Activated T-cell treated with anti-CD3 and anti-CD28 coated beads for 24 hours (primary cell): ENCODE results near the gene CTDSPL2.
"Not testable (repeated sequence)": the region's sequence is repeated elsewhere in the genome, so short reads cannot be mapped to it uniquely, and the experiment has no call there.

Experiments
- DNase-seq: peaks from one replicate; pipeline ENCODE4 v3.0.0-alpha.2; 2020; ENCODE audit warnings: low read depth

Gene CTDSPL2

GRCh38 chr15:44426975-44427755 is at the start of gene CTDSPL2:
Gene CTDSPL2 (plus strand): TSS chr15:44427629. CDS start chr15:44459015, 31,386 bp downstream.
- DNase-seq = peak; percentile 92

- no peak for DNase-seq
Observed at GRCh38 chr15:44381236-44381635, 46.2 kb upstream of the CTDSPL2 start.

GRCh38 chr15:44385344-44385942 is 42.0 kb upstream of the CTDSPL2 start:
- DNase-seq = no peak

GRCh38 chr15:44394062-44394461 is 33.4 kb upstream of the CTDSPL2 start:
- DNase-seq = no peak

- no peak for DNase-seq
Observed at GRCh38 chr15:44394562-44394961, 32.9 kb upstream of the CTDSPL2 start.

GRCh38 chr15:44397869-44398268 is 29.6 kb upstream of the CTDSPL2 start:
- no peak for DNase-seq

GRCh38 chr15:44414001-44414400 is 13.4 kb upstream of the CTDSPL2 start:
- DNase-seq = no peak

- no peak for DNase-seq
Observed at GRCh38 chr15:44427756-44428724, 611 bp downstream of the CTDSPL2 start.

GRCh38 chr15:44435893-44436667 is 8.7 kb downstream of the CTDSPL2 start:
- no peak for DNase-seq

- no peak for DNase-seq
Observed at GRCh38 chr15:44438402-44438801, 11.0 kb downstream of the CTDSPL2 start.

- no peak for DNase-seq
Observed at GRCh38 chr15:44441095-44441501, 13.7 kb downstream of the CTDSPL2 start.

- DNase-seq = no peak
Observed at GRCh38 chr15:44443515-44443914, 16.1 kb downstream of the CTDSPL2 start.

GRCh38 chr15:44447772-44448376 is 20.4 kb downstream of the CTDSPL2 start:
- DNase-seq = no peak

- no peak for DNase-seq
Observed at GRCh38 chr15:44450172-44450571, 22.7 kb downstream of the CTDSPL2 start.

GRCh38 chr15:44453578-44454283 is 26.3 kb downstream of the CTDSPL2 start:
- not testable (repeated sequence) for DNase-seq

- DNase-seq = no peak
Observed at GRCh38 chr15:44458429-44458828, 31.0 kb downstream of the CTDSPL2 start.

- no peak for DNase-seq
Observed at GRCh38 chr15:44468709-44469385, 41.4 kb downstream of the CTDSPL2 start.

GRCh38 chr15:44471885-44472455 is 44.5 kb downstream of the CTDSPL2 start:
- no peak for DNase-seq

GRCh38 chr15:44479343-44479742 is 51.9 kb downstream of the CTDSPL2 start:
- no peak for DNase-seq

- no peak for DNase-seq
Observed at GRCh38 chr15:44482090-44482489, 54.7 kb downstream of the CTDSPL2 start.
